OCI-LY3 (cell line): ENCODE measurements around the gene RAB19.

ENCODE experiments used
- CTCF ChIP-seq: fragments of 200-600, 300-600 bp; sonication (generic); IDR thresholded peaks from 2 replicates; pipeline ENCODE4 v1.5.1; 2014; ENCODE audit warnings: antibody characterized with exemption, low read length, low read depth
- EZH2phosphoT487 ChIP-seq: fragments of 200-600 bp; shearing (Covaris generic); IDR thresholded peaks from 2 replicates; pipeline ENCODE4 v1.6.1; 2018; ENCODE audit warnings: antibody characterized with exemption, mixed run types, low read depth

DNA sequence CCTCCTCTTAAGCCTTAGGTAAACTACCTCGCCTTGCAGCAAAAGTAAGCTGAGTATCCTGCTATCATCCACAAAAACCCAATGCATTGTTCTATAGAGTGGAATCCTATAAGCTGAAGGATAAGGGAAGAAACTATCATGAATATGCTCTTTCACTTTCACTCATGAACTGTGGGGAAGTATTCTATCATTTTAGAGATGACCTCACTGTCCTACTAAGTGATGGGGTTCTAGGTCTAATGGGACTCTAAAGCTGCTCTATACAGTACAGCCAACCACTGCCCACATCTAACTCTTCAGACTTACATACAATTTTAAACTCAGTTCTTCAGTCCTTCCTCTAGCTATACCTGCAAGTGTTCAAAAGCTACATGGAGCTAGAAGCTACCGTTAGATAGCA, 59.3 kb downstream of the RAB19 start:
- TF ChIP-seq EZH2phosphoT487 (no peak), CTCF (no peak)
